Measurements from ENCODE around the gene SLC7A7.
"Not testable (repeated sequence)": the region's sequence is repeated elsewhere in the genome, so short reads cannot be mapped to it uniquely, and the experiment has no call there.

The SLC7A7 gene

DNA sequence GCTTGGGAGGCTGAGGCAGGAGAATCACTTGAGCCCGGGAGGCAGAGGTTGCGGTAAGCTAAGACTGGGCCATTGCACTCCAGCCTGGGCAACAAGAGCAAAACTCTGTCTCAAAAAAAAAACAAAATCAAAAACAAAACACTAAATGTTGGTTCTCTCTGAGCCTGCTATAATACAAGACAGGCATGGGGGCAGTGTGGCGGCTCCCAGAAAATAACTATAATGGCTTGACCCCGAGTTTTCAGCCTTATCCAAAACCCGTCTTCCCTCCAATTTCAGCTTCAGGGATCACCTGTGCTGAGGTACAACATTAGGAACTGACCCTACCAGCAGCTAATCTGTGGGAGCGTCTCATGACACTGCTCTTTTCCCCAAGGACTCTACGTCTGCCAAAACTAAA, 862 bp downstream of the SLC7A7 start:
- H3K4me3 ChIP-seq (ENCODE audit: low read depth, low read length), result no peak overlapping the region
- DNase-seq (ENCODE audit: low read depth, low spot score), result no peak
- TF ChIP-seq, protein P1, sequence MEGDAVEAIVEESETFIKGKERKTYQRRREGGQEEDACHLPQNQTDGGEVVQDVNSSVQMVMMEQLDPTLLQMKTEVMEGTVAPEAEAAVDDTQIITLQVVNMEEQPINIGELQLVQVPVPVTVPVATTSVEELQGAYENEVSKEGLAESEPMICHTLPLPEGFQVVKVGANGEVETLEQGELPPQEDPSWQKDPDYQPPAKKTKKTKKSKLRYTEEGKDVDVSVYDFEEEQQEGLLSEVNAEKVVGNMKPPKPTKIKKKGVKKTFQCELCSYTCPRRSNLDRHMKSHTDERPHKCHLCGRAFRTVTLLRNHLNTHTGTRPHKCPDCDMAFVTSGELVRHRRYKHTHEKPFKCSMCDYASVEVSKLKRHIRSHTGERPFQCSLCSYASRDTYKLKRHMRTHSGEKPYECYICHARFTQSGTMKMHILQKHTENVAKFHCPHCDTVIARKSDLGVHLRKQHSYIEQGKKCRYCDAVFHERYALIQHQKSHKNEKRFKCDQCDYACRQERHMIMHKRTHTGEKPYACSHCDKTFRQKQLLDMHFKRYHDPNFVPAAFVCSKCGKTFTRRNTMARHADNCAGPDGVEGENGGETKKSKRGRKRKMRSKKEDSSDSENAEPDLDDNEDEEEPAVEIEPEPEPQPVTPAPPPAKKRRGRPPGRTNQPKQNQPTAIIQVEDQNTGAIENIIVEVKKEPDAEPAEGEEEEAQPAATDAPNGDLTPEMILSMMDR (IDR thresholded peaks at IDR 0.05; ENCODE audit: insufficient read depth, low read length, missing control alignments), result no peak
- POLR2A ChIA-PET, result no interaction called here
- CTCF ChIA-PET, result interaction anchor here (0.7 to 2.2 kb wide), 4 partner anchors 8 to 258 kb away, joined by 3 to 8 read pairs (median 4); no protein-coding TSS in a partner anchor

DNA sequence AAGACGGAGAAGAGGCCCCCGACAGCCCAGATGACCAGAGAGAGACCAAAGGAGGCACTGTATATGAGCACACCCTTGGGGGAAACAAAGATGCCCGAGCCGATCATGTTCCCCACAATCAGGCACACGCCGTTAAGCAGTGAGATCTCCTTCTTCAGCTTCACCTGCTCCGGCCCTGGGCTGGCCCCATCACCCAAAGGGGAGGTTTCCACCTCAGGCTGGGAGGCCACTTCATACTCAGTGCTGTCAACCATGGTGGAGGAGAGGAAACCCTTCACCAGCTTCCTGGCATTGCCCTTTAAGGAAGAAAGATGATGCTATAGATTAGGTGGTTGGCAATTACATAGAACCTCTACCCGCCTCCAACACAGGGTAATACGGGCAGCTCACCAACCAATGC, 2.1 kb downstream of the SLC7A7 start:
- no peak for DNase-seq (ENCODE audit: low read depth, low spot score)
- TF ChIP-seq, protein P1 (IDR thresholded peaks at IDR 0.05; ENCODE audit: insufficient read depth, low read length, missing control alignments), result no peak
- POLR2A ChIA-PET, result interaction anchor here (0.6 kb wide), 1 partner anchor 14 kb away, joined by 3 read pairs; no protein-coding TSS in a partner anchor
- CTCF ChIA-PET, result interaction anchor here (1.3 to 2.5 kb wide), 3 partner anchors 155 to 257 kb away, joined by 4 to 9 read pairs (median 9); no protein-coding TSS in a partner anchor
- no peak overlapping the region for H3K4me3 ChIP-seq (ENCODE audit: low read depth, low read length)

DNA sequence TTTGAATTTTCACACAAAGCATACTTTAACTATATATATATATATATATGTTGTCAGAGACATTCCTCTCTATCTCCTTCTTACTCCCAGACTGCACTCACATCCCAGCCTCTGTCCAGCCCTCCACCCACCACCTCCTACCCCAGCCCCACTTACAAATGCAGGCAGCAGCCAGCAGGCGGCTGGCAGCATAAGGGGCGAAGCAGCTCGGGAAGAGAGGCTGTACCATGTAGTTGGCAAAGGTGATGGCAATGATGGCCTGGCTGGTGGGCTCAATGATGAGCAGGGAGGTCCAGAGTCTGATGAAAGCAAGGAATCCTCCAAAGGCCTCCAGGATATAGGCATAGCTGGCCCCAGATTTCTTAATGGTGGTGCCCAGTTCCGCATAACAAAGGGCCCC, 2.5 kb downstream of the SLC7A7 start:
- no peak for DNase-seq (ENCODE audit: low read depth, low spot score)
- POLR2A ChIA-PET, result no interaction called here
- TF ChIP-seq, protein P1 (IDR thresholded peaks at IDR 0.05; ENCODE audit: insufficient read depth, low read length, missing control alignments), result no peak
- CTCF ChIA-PET, result interaction anchor here (1.3 to 2.5 kb wide), 3 partner anchors 155 to 256 kb away, joined by 4 to 9 read pairs (median 9); no protein-coding TSS in a partner anchor
- no peak overlapping the region for H3K4me3 ChIP-seq (ENCODE audit: low read depth, low read length)

DNA sequence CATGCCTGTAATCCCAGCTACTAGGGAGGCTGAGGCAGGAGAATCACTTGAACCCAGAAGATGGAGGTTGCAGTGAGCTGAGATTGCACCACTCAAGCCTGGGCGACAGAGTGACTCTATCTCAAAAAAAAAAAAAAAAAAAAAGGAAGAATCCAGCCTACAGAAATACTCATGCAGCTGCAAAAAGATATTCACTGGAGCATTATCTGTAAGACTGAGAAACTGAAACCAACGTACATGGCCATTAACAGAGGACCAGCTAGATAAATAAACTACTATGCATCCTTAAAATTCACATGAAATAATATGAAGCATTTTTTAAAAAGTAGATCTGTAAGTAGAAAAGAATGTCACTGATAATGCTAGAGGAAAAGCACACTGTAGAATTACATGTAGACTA, 3.5 kb downstream of the SLC7A7 start:
- H3K4me3 ChIP-seq (ENCODE audit: low read depth, low read length), result no peak overlapping the region
- TF ChIP-seq, protein P1 (IDR thresholded peaks at IDR 0.05; ENCODE audit: insufficient read depth, low read length, missing control alignments), result no peak
- no peak for DNase-seq (ENCODE audit: low read depth, low spot score)
- ChIA-PET CTCF (interaction anchor here (0.6 to 2.5 kb wide), 6 partner anchors 10 to 268 kb away, joined by 3 to 9 read pairs (median 4); no protein-coding TSS in a partner anchor), POLR2A (no interaction called here)

DNA sequence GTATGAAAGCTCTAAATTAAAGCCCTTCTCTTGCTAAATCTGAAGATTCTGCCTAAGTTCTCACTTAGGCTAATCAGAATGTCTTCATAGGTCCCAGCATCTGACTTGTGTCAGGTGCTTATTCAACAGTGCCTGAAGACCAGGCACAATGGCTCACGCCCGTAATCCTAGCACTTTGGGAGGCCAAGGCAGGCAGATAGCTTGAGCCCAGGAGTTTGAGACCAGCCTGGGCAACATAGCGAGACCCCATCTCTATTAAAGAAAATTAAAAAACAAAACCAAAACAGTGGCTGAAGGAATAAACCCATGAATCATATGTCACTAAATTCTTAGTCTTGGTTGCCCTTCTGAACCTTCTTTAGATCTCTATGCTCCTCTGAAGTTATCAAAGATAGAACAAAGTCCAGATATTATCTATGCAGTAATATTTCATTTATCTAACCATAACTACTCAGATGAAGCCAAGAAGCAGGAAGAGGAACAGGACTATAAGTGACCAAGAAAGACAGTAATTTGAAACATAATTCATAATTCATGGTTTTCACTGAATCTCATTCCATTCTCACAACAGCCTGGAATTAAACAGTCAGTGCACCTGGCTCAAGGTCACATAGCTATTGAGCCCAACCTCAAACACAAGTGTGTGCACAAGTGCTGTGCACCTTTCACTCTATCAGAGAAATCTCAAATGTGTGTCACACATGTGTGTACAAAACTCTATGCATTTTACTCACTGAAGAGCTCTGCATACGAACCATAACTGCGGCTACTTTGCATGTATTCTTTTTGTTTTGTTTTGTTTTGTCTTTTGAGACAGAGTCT, 6.6 kb downstream of the SLC7A7 start:
- H3K4me3 ChIP-seq (ENCODE audit: low read depth, low read length), result no peak overlapping the region
- DNase-seq (ENCODE audit: low read depth, low spot score), result no peak
- CTCF ChIA-PET, result interaction anchor here (1.2 to 2.1 kb wide), 6 partner anchors 10 to 252 kb away, joined by 3 to 7 read pairs (median 5); no protein-coding TSS in a partner anchor
- POLR2A ChIA-PET, result no interaction called here
- TF ChIP-seq, protein P1 (IDR thresholded peaks at IDR 0.05; ENCODE audit: insufficient read depth, low read length, missing control alignments), result no peak

DNA sequence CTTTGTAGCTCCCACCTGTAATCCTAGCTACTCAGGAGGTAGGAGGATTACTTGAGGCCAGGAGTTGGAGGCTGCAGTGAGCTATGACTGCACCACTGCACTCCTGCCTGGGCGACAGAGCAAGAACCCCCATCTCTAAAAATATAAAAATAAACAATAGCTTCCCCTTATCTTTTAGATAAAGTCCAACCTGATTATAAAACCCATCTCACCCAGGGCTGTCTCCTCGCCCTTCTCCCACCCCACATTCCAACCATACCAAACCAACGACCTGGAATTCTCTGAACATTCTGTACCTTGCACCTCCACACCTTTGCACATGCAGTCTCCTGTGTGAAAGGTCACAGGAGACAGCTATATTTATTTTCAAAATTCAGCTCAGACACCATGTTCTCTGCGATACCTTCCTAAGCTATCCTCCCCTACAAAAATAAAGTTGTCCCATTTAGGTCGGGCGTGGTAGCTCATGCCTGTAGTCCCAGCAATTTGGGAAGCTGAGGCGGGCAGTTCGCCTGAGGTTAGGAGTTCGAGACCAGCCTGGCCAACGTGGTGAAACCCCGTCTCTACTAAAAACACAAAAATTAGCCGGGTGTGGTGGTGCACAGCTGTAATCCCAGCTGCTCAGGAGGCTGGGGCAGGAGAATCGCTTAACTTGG, 7.7 kb downstream of the SLC7A7 start:
- CTCF ChIA-PET, result interaction anchor here (0.8 to 2.5 kb wide), 5 partner anchors 11 to 237 kb away, joined by 3 to 8 read pairs (median 4); no protein-coding TSS in a partner anchor
- TF ChIP-seq, protein P1 (IDR thresholded peaks at IDR 0.05; ENCODE audit: insufficient read depth, low read length, missing control alignments), result no peak
- DNase-seq (ENCODE audit: low read depth, low spot score), result no peak
- POLR2A ChIA-PET, result interaction anchor here (0.6 to 1.1 kb wide), 2 partner anchors 41 to 218 kb away, joined by 3 to 4 read pairs; partner anchors contain the start of genes DAD1 and OXA1L
- no peak overlapping the region for H3K4me3 ChIP-seq (ENCODE audit: low read depth, low read length)

DNA sequence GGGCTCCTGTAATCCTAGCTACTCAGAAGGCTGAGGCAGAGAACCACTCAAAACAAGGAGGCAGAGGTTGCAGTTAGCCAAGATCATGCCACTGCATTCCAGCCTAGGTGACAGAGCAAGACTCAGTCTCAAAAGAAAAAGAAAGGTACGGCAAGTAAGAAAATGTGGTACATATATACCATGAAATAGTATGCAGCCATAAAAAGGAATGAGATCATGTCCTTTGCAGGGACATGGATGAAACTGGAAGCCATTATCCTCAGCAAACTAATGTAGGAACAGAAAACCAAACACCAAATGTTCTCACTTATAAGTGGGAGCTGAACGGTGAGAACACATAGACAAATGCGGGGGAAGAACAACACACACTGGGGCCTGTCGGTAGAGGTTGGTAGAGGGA, 10.0 kb downstream of the SLC7A7 start:
- DNase-seq (ENCODE audit: low read depth, low spot score); H3K4me3 ChIP-seq (ENCODE audit: low read depth, low read length); CTCF ChIA-PET; POLR2A ChIA-PET: not testable (repeated sequence)

All from AG04449 (cell line).